Mucosa of rectum (tissue), 2 donors: Measurements from ENCODE around the gene ARHGAP23.

Source experiments
- H3K27ac ChIP-seq, 2 donors: one replicate each; pipeline ENCODE4 v1.7.0; 2013; ENCODE audit warnings: inconsistent platforms in 2 of 2, low read depth in 2 of 2, low read length in 2 of 2
- H3K27me3 ChIP-seq, 2 donors: one replicate each; pipeline ENCODE4 v1.7.0; 2013; ENCODE audit warnings: low read length in 2 of 2; ENCODE audit not compliant: control insufficient read depth in 2 of 2, insufficient read depth in 2 of 2
- H3K36me3 ChIP-seq, 2 donors: one replicate each; pipeline ENCODE4 v1.7.0; 2013; ENCODE audit warnings: low read length in 2 of 2; ENCODE audit not compliant: control insufficient read depth in 2 of 2, insufficient read depth in 2 of 2
- H3K4me1 ChIP-seq, 2 donors: one replicate each; pipeline ENCODE4 v1.7.0; 2013; ENCODE audit warnings: low read length in 2 of 2, mild to moderate bottlenecking in 1 of 2; ENCODE audit not compliant: control insufficient read depth in 2 of 2, insufficient read depth in 2 of 2
- H3K4me3 ChIP-seq, 2 donors: one replicate each; pipeline ENCODE4 v1.7.0; 2013; ENCODE audit warnings: low read length in 2 of 2
- H3K9ac ChIP-seq, 2 donors: one replicate each; pipeline ENCODE4 v1.7.0; 2013; ENCODE audit warnings: low read length in 2 of 2, low read depth in 1 of 2, mild to moderate bottlenecking in 1 of 2
- H3K9me3 ChIP-seq, 2 donors: one replicate each; pipeline ENCODE4 v1.7.0; 2013; ENCODE audit warnings: low read length in 2 of 2; ENCODE audit not compliant: control insufficient read depth in 2 of 2
- donor health status: healthy.
- donor health status: Normal muscosa, but diverticular disease.

The ARHGAP23 gene

DNA sequence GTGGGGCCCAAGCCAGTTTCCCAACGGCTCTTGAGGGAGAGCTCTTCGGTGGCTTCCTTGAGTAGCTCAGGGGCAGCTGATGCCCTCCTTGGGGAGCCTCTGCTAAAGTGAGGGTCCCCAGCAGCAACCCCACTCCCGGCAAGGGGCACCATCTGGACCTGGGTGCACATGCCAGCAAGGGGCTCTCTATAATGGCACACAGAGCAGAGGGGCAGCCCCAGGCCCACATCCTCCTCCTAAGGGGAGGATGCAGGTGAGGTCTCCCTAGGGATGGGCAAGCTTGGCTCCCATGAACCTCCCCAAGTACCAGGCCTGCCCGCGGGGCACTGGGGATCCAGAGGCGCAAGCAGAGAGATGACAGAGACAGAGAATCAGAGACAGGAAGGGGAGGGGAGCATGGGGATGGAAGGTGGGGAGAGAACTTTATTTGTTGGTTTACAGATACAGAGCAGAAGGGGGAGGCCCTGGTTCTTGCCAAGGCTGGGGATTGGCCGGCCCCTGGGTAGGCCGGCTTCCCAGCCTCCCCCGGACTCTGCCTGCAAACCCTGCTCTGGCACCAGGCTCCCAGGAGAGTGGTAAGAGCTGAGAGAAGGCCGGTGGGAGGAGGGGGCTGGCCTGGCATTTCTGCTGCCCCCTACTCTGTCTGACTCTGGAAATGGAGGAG is 116.0 kb downstream of the ARHGAP23 start:
- no peaks in the 10 kb centered on the region for H3K9me3 ChIP-seq
- H3K27ac ChIP-seq: no peak overlapping the region
- no peaks in the 10 kb centered on the region for H3K27me3 ChIP-seq
- H3K36me3 ChIP-seq: no peaks in the 10 kb centered on the region
- no peak overlapping the region for H3K4me3 ChIP-seq
- no peaks in the 10 kb centered on the region for H3K4me1 ChIP-seq
- no peak overlapping the region for H3K9ac ChIP-seq

DNA sequence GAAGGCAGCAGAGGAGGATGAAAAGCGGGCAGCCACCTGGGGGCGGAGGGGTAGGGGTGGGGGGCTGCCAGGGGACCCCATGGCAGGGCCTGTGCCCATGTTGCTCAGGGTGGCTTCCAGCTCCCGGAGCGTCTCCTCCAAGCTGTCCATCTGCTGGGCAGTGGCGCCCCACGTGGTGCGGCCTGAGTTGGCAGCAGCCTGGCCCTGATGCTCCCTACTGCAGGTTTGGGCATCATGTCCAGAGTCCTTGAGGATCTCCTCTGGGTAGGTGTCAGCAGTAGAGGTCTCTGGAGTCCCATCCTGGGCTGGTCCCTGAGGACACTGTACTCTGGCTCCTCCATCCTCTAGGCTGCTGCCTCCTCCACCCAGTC is 116.6 kb downstream of the ARHGAP23 start:
- Histone ChIP-seq H3K4me1 (no peaks in the 10 kb centered on the region), H3K27ac (no peak overlapping the region), H3K27me3 (no peaks in the 10 kb centered on the region), H3K4me3 (no peak overlapping the region), H3K9ac (no peak overlapping the region), H3K36me3 (no peaks in the 10 kb centered on the region), H3K9me3 (no peaks in the 10 kb centered on the region)

DNA sequence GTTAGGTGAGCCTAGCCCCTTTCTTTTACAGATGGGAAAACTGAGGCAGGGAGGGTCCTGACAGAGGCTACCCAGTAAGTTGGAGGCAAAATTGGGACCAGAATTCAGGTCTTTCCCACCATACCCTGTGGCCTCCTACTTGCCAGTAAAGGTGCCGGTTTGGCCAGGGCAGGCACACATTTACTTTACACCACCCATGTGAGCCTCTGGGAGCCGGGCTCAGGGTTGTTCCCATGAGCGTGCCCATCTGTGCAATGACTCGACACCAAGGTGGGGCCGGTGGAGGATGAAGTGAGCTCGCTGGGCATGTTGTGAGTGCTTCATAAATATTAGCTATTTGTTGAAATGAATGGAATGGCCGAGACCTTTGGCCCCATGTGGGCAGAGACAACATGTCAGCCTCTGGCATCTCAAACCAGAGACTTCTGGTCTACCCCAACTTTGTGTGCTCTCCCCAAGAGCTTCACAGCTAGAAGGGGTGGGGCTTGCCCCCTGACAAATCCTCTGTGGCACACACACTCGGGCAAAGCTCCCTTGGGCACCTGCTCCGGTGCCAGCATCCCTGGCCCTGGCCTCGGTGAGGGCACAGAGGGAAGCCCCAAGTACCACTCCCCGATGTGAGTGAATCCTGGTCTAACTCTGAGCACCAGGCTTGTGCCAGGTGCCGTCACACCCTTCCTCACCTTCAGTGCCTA is 117.4 kb downstream of the ARHGAP23 start:
- no peak overlapping the region for H3K9ac ChIP-seq
- H3K27me3 ChIP-seq: no peaks in the 10 kb centered on the region
- no peak overlapping the region for H3K4me3 ChIP-seq
- H3K27ac ChIP-seq: no peak overlapping the region
- H3K9me3 ChIP-seq: no peaks in the 10 kb centered on the region
- no peaks in the 10 kb centered on the region for H3K4me1 ChIP-seq
- H3K36me3 ChIP-seq: no peaks in the 10 kb centered on the region

DNA sequence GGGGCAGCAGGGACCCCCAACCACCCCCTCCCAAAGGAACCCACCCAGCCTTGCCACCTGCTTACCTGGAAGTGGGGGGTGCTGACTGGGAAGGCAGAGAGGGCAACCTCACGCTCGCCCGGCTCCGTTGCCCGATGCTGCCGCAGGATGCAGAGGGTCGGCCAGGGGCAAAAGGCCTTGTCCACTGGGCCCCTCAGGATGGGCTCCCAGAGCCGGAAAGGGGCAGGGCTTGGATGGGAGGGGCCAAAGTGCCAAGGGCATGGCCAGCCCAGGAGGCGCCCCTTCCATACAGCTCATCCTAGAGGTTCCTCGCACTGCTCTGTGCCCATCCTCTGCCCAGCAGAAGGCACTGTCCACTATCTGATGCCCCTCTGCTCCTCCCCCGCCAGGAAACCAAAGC is 118.1 kb downstream of the ARHGAP23 start:
- H3K9ac ChIP-seq: no peak overlapping the region
- no peaks in the 10 kb centered on the region for H3K4me1 ChIP-seq
- H3K36me3 ChIP-seq: no peaks in the 10 kb centered on the region
- no peak overlapping the region for H3K27ac ChIP-seq
- no peaks in the 10 kb centered on the region for H3K9me3 ChIP-seq
- H3K4me3 ChIP-seq: no peak overlapping the region
- no peaks in the 10 kb centered on the region for H3K27me3 ChIP-seq

DNA sequence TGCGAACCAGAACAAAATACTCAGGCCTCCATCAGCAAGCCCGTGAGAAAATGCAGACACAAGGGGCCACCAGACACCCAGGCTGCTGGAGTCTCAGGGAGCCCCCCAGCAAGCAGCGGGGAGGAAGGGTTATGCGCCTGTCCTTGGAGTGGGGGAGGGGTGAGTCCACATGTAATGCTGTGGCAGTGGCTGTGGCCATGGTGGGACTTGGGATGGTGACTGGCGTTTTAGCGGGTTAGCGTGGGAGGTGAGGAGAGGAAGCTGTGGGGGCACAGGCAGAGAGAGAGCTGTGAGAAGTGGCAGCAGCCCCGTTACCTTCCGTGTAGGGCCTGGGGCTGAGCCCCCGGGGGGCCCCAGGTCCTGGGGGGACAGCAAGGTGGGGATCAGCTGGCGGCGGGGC is 119.2 kb downstream of the ARHGAP23 start:
- Histone ChIP-seq H3K27ac (no peak overlapping the region), H3K9ac (no peak overlapping the region), H3K4me3 (no peak overlapping the region), H3K4me1 (no peaks in the 10 kb centered on the region), H3K9me3 (no peaks in the 10 kb centered on the region), H3K36me3 (no peaks in the 10 kb centered on the region), H3K27me3 (no peaks in the 10 kb centered on the region)

DNA sequence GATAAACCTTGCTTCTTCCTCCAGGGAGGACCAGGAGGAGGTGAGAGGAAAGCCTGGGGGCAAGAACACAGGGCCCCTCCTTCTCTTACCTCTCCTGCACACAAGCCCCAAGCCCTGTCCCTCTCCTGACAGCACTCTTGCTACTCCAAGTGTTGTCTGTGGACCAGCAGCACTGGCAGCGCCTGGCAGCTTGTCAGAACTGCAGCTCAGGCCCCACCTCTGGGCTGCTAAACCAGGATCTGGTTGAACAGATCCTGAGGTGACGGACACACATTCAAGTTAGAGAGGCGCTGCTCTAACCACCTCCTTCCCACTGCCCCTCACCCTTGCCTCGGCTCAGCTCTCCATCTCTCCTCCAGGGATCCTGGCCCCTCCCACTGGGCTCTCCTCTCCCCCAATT is 121.0 kb downstream of the ARHGAP23 start:
- Histone ChIP-seq H3K4me1 (no peaks in the 10 kb centered on the region), H3K27me3 (no peaks in the 10 kb centered on the region), H3K9me3 (no peaks in the 10 kb centered on the region), H3K27ac (no peak overlapping the region), H3K9ac (no peak overlapping the region), H3K4me3 (no peak overlapping the region), H3K36me3 (no peaks in the 10 kb centered on the region)

DNA sequence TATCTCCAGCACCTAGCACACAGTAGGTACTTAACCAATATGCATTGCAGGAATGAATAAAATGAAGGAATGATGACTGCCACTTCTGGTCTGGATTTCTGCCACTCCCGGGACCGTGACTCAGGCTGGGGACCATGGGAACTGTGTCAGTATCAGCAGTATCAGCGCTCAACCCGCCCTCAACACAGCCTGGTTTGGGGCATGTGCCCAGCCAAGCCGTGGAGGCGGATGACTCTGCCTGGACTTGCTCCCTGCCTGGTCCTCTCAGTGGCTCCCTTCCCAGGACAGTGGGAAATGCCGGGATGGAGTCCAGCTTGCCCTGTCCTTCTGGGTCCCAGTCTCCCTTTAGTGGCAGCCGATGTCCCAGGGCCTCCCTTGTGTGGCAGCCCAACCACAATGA is 122.4 kb downstream of the ARHGAP23 start:
- Histone ChIP-seq H3K4me3 (no peak overlapping the region), H3K36me3 (no peaks in the 10 kb centered on the region), H3K9me3 (no peaks in the 10 kb centered on the region), H3K27me3 (no peaks in the 10 kb centered on the region), H3K27ac (no peak overlapping the region), H3K9ac (no peak overlapping the region), H3K4me1 (no peaks in the 10 kb centered on the region)

DNA sequence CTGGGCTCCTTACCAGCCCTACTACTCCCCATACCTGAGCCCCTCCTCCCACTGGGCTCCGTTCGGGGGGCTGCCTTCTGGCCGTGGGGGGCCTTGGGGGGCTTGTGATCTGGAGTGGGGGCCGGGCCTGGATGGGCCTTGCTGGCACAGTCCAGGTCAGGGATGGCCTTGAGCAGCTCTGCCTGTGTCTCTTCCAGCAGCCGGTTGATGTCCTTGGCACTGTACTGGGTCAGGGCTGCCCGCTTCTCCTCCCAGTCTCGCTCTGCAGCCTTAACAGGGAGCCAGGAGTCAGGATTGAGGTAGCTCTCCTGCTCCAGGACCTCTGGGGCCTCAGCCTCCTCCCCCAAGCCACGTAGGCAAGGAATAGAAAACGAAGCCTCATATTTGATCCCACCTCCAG is 122.9 kb downstream of the ARHGAP23 start:
- Histone ChIP-seq H3K9ac (no peak overlapping the region), H3K4me1 (no peaks in the 10 kb centered on the region)

DNA sequence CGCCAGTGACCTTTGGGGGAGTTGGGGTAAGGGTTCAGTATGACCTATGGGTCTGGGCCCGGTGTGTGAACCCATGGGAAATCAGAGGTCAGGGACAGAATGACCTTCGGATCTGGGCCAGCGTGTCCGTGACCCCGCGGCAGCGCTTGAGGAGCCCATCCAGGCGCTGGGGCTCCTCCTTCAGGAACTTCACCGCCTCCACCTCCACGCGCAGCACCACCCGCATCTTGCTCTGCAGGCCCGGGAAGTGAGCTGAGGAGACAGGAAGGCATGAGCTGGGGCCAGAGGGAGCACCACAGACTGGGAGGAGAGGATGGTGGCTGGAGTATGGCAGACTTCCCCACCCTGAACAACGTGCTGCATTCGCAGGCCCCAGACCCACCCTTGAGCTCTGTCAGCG is 124.1 kb downstream of the ARHGAP23 start:
- Histone ChIP-seq H3K9me3 (no peaks in the 10 kb centered on the region), H3K36me3 (no peaks in the 10 kb centered on the region), H3K9ac (no peak overlapping the region), H3K27me3 (no peaks in the 10 kb centered on the region), H3K4me1 (peaks cover 0 to 2% of the 10 kb centered on the region in 2 donors), H3K27ac (no peak overlapping the region), H3K4me3 (no peak overlapping the region)

More for the DNA sequence above, 122.9 kb downstream of the ARHGAP23 start:
- Histone ChIP-seq H3K27me3 (no peaks in the 10 kb centered on the region), H3K27ac (no peak overlapping the region), H3K36me3 (no peaks in the 10 kb centered on the region), H3K9me3 (no peaks in the 10 kb centered on the region), H3K4me3 (no peak overlapping the region)

DNA sequence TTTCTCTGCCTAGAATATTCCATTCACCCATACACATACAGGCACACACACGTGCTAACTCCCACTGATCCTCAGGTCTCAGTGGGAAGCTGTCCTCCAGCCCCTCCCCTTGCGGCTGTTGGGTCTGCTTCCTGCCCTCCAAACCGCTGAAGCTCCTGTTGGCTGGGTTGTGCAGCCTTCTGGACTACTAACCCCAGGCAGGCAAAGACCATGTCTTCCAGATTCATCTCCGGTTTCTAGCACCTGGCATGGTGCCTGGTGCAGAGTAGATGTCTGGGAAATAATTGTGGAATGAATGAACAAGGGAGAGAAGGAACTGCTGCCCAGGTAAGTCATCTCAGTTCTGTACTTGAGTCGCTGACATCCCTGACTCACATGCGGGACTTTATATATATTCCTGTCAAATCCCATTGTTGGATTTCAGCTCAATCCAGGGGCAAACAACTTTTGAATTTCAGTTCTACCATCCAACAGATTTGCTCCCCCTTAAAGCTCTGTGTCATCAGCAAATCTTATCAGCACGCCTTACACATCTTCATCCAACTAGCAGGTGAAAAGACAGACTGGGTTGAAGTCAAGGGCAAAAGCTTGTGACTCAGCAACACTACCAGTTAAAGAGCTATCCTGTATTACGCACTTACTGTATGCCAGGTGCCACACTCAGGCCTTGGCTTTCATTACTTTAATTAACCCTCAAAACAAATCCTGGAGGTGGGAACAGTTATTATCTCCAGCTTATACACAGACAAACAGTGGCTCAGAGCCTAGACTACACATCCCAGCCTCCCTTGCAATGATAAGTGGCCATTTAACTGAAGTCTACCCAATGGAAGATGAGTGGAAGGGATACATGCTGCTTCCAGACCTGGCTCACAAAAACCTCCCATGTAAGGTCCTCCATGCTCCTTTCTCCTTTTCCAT is 126.4 kb downstream of the ARHGAP23 start:
- no peak overlapping the region for H3K27ac ChIP-seq
- no peak overlapping the region for H3K4me3 ChIP-seq
- H3K9me3 ChIP-seq: no peaks in the 10 kb centered on the region
- no peak overlapping the region for H3K9ac ChIP-seq
- H3K36me3 ChIP-seq: no peaks in the 10 kb centered on the region
- peaks cover 19 to 21% of the 10 kb centered on the region in 2 donors for H3K4me1 ChIP-seq
- peaks cover under 1 to 3% of the 10 kb centered on the region in 2 donors for H3K27me3 ChIP-seq
